HG03066 (cell line): ENCODE data around the gene ATG101.

ENCODE experiments used
- ATAC-seq: cut with Tn5 transposase; IDR thresholded peaks from one replicate; pipeline ENCODE4 v1.9.1; 2021; ENCODE audit warnings: low read depth; ENCODE audit not compliant: unreplicated experiment

ATG101 gene

GRCh38 chr12:52056801-52057637 is 12.8 kb upstream of the ATG101 start:
- no peak for ATAC-seq

DNA sequence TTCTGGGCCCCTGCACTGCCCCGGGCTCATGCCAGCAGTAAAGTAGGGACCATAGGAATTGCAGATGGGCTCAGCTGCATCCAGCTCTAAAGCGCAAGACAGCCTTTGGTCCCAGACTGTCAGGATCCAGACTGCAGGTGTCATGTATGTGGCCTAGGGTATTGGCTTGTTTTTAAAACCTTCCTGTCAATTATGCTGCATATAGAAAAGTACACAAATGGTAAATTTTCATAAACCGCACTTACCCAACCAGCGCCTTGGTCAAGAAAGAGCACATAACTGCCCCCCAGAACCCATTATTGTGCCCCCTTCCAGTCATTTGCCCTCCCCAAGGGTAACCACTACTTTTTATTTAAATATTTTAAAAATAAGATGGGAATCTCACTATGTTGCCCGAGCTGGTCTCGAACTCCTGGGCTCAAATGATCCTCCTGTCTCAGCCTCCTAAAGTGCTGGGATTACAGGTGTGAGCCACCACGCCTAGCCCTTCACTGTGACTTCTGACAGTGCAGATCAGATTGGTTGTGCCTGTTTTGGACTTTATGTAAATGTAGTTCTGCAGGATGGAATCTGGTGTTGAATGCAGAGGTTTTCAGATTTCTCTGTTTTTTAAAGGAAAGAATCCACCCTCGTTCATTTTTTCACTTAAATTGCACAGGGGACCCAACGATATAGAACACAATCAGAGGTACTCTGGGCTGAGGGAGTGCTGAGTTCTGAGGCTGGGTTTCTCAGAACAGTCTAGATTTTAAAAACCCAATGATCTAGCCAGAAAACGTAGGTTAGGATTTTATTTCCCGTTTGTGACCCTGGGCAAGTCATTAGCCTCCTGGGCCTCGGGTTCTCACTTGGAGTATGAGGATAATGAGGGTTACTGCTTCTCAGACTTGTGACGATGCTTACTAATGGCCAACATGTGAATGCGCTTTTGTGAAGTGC is 11.9 kb upstream of the ATG101 start:
- ATAC-seq = no peak

DNA sequence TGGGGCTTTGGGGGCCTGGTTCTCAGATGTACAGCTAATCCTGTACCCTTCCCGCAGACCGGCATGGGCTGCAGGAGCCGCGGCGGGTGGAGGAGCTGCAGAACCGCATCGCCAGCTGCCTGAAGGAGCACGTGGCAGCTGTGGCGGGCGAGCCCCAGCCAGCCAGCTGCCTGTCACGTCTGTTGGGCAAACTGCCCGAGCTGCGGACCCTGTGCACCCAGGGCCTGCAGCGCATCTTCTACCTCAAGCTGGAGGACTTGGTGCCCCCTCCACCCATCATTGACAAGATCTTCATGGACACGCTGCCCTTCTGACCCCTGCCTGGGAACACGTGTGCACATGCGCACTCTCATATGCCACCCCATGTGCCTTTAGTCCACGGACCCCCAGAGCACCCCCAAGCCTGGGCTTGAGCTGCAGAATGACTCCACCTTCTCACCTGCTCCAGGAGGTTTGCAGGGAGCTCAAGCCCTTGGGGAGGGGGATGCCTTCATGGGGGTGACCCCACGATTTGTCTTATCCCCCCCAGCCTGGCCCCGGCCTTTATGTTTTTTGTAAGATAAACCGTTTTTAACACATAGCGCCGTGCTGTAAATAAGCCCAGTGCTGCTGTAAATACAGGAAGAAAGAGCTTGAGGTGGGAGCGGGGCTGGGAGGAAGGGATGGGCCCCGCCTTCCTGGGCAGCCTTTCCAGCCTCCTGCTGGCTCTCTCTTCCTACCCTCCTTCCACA is 11.0 kb upstream of the ATG101 start:
- ATAC-seq = no peak

DNA sequence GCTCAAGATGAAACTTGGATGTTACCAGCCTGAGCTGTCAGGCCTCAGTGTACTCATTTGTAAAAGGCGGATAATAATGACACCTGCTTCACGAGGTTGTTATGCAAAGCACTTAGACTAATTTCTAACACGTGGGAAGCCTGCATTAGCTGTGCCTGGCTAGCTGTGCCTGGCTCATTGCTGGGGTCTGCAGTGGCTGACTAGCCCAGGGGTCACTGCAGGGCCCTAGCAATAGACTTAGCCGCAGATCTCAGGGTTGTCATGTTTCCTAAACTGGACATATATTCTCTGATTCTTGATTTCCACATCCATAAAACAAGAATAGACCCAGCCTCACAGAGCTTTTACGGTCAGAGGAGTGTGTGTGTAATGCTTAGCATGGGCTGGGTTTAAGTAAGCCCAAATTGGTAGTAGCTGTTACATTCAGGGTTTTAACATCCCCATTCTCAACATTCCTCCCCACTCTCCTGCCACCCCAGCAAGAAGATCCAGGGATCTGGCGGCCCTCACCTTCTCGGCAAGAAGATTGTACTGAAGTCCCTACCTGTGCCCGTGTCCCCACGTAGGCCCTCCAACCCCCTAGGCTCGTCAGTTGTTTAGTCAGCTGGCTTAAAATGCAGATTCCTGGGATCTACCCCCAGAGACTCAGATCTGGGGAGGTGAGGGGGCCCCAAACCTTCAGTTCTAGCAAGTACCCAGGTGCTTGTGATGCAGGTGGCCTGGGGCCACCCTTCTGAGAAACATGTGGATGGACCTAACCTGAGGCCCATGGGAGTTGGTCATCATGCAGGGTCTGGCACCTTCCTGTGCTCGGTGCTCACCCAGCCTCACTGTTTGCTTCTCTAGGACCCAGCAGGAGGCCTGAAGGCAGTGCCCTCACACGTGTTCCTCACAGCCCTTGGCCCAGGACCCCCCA is 9.9 kb upstream of the ATG101 start:
- no peak for ATAC-seq

DNA sequence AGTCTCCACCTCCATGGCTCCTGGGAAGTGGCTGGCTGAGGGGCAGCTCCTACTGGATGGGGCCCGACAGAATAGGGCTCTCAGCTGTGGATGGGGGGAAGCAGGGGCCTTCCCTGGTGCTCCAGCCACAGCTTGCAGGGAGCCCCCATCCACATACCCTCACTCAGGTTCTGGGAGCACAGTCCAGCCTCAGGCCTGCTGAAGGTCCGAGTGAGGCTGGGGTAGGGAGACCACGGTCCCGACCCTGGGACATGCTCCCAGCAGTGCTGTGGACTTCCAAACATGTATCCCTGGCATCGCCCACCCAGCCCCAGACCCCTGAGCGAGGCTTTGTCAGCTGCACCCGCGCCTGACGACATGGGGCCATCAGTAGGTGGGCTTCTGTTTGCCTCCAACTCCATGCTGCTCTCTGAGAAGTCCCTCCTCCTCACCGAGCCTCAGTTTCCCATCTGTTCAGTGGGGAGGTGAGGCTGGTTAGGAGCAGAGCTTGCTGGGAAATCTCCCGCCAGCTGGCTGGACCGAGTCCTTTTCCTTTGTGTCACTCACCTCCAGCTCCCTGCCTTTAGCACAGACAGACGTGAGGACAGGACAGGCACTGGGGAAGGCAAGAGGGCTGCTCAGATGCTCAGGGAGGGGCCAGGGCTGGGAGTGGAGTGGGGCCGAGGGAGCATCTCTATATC is 9.1 kb upstream of the ATG101 start:
- ATAC-seq = no peak

DNA sequence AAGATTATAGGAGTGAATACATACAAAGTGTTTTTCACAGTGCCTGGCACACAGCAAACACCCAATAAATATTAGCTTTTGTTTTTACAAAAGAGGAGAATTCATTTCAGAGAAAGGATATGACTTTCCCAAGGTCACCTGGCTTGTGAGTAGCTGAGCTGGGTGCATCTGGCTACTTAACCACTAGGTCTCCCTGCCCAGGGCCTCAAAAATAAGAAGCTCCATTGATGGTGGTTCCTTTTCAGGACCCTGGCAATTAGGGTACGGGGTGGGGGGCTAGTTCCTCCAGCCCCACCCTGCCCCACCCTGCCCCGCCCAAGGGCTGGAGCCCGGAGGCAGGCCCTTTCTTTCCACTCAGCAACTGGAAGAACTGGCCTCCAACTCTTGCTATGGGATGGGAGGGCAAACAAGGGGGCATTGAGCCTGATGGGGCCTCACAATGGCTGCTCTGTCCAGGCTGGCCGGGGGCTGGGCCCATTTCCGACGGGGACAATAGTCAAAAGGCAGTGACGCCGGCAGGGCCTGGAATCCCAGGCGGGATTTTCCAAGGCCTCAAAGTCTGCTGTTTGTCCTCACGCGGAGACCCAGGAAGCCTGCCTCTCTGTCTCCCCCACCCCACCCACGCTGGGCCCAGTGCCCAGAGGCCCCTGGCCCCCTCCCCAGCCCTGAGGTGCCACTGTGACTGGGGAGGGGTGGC is 8.2 kb upstream of the ATG101 start:
- no peak for ATAC-seq

DNA sequence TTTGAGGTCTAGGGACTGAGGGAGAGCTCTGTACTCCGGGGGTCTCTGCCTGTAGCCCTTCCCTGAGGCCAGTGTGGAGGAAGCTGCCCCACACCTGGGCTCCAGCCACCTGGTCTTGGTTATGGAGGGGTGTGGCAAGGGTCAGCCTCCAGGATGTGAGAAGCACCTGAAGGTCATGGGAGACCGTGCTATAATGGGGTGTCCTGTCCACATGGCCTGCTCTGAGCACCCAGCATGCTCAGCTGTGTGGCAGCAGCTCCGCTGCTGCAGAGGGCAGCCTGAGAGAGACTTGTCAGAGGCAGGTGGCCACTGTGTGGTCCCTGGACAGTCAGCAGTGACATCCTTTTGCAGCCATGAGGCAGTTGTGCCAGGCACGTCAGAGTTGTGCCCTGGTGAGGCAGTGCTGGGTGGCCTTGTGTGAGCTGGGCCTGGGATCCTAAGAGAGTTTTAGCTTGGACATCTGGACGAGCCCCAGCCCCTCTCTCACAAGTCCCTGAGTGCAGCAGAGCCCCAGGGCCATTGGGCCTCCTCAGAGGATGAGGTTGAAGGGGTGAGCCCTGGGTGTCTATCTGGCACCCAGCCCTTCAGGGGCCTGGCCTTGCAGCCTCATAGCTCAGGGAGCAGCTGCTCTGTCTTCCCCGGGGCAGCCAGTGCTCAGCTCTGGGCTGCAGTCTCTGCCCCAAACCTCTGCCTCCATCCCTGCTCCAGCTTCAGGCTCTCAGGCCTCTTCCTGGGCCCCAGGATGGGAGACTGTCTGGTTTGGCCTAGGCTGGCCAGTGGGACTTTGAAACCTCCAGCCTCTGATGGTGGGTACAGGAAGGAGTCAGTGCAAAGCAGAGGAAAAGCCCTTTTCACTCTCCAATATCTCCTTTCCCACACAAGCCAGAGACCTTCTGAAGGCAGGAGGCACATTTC is 7.4 kb upstream of the ATG101 start:
- no peak for ATAC-seq

DNA sequence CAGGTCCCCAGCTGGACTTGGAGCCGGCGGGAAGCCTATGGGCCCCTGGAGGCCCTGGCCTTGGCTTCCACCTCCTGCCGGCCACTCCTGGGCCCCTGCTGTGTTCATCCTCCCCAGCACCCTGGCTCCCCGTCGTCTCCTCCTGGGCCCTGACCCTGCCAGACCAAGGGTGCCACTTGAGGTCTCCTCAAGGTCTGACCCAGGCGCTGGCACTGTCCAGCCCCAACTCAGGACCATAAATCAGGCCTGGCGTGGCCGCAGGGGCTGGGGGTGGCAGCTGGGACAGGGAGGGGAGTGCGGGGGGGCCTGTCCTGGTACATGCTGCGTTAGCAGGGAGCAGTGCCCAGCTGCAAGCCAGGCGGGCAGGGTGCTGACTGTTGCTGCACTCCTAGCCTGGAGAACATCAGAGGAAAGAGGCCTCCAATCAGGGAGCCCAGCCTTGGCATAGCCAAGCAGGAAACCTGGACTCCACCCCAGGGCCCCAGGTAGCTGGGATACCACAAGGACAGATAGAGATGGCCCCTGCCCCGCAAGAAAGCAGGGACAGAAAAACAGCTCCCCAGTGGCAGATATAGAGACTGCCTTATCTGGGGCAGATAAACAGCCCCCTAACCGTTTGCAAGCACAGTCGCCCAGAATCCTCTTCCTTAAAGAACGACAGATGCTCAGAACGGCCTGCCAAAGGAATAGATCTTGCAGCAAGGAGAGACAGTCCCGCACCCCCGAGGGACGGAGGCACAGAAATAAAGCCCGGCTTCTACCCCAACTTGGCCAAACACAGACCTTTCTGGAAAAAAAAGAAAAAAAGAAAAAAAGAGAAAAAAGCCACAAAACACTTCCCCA is 6.5 kb upstream of the ATG101 start:
- ATAC-seq = no peak

- no peak for ATAC-seq
These were observed 5.7 kb upstream of the ATG101 start for GRCh38 chr12:52063981-52064649.

DNA sequence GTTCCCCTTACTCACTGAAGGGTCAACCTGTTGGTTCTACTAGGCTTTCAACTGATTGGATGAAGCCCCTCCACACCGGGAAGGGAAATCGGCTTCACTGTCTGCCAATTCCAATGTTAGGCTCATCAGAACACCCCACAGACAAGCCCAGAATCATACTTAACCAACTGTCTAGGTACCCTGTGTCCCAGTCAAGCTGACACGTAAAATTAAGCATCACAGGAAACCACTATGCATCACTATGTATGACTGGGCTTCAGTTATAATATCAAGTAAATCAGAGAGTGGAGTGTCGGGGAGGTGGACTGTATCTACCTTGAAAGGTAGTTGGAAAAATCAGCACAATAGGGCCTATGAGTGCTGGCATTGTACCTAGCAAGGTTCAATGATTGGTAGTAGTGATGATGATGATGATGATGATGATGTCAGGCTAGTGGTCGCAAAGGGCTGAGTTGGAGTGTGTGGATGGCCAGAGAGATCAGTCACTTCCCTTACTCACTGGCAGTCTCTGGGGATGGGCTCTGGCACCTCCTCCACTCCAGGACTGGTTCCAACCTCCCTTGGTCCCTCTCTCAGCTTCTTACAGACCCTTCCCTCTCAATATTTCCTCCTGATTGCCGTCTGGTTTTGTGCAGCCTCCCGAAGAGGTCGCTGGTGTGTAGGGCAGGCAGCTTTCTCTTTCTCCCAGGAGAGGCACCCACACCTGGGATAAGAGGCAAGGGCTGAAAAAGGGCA is 3.3 kb upstream of the ATG101 start:
- no peak for ATAC-seq

DNA sequence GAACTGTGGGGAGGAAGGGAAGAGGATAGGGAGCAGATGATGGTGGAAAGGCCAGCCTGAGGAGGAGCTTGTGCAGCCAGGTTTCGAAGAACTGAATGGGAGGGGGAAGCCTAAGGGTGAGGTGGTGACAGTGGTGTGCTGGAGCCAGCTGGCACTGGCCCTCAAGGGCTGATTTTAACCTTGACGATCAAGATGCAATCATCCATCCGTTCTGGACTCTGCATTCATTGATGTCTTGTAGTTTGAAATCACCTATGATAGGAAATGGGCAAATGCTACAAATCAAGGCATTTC is 2.8 kb upstream of the ATG101 start:
- no peak for ATAC-seq

DNA sequence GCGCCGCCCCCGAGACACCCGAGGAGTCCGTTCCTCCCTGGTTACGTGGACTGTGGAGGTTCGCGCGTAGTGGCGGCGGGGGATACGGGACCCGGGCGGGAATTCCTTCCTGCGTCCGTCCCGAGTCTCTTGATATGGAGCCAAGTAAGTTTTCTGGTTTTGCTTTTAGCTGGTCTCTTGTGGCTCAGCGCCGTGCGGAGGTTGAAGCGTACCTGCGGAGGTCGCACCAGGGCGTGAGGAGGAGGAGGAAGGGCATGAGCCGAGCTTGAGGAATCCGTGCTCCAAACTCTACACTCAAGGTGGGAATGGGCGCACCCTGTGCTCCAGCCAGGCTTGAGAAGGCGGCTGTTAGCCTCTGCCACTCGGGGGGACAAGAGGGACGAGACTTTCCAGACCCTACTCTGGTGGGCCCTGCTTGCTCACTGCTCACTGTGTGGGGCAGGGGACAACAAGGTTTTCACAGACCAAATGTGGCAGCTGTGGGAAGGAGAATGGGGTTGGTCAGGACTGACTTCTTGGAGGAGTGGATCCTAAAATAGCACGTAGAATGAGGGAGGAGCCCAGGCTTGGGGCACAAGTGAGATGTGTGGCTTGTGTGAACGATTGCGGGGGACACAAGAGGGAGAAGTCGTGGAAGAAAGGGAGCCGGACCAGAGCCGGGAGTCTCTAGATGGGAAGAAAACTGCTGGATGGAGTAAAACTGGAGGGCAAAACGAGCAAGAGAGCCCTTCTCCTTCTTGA is 577 bp downstream of the ATG101 start:
- no peak for ATAC-seq

DNA sequence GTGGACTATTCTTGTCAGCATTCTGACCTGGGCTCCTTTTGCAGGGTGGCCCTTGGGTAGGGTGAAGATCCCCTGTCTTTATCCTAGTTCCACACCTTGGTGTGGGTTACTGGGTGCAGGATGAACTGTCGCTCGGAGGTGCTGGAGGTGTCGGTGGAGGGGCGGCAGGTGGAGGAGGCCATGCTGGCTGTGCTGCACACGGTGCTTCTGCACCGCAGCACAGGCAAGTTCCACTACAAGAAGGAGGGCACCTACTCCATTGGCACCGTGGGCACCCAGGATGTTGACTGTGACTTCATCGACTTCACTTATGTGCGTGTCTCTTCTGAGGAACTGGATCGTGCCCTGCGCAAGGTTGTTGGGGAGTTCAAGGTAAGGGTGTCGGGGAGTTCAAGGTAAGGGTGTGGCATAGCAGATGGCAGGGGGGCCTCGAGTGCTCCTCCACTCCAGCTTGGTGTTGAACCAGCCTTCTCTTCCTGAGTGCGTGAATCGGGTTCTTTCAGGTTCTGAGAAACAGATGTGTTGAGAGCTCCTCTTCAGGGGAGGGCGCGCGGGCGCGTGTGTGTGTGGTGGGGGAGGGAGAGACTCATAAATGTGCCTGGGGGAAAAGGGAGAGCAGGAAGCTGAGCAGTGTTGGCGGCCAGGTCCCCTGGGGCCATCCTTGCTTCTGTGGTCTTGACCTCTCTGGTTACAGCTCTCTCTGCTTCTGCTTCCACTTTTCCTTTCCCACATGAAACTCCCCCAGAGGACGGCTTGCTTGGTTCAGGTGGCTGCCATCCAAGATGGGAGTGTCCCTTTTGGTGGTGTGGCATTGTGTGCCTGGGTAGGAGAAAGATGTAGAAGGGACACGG is 4.0 kb downstream of the ATG101 start:
- no peak for ATAC-seq

DNA sequence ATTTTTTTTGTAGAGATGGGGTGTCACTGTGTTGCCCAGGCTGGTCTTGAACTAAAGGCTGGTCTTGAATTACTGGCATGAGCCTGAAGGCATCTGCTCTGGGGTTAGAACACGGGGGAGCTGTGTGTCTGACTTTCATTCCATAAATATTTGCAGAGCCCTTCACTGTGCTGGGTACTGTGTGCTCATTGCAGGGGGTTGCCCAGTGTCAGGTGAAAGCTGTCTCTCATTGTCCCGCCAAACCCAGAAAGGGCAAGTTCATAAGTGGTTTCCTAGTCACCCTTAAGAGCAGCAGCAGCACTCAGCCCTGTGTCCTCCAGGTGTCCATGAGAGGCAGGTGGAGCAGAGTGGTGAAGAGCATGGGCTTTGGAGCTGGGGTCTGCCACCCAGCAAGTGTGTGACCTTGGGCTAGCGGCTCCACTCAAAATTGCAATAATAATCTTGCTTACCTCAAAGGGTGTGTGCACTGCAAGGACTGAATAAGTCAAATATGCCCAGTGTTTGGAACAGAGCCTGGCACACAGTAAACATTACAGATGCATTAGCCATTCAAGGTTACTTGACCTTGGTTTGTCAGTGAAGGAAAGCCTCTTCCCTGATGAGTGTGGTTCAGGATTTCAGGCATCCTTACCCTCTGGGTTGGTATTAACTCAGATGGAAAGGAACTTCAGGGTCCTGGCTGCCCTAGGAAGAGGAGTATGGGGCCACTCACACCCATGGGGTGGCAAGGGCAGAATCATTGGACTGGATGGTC is 5.4 kb downstream of the ATG101 start:
- no peak for ATAC-seq
